GM12892 (cell line): ENCODE measurements around the gene INTS2.

Source experiments
- POLR2A ChIP-seq: IDR thresholded peaks from 2 replicates; pipeline ENCODE4 v1.6.1; 2011; ENCODE audit warnings: low read depth, low read length, control low read depth
- POLR2AphosphoS5 ChIP-seq: IDR thresholded peaks from 2 replicates; pipeline ENCODE4 v1.6.1; 2011; ENCODE audit warnings: low read depth, low read length, control low read depth
- TAF1 ChIP-seq: IDR thresholded peaks from 2 replicates; pipeline ENCODE4 v1.6.1; 2011; ENCODE audit warnings: low read depth, mild to moderate bottlenecking, control low read depth, low read length, borderline replicate concordance

DNA sequence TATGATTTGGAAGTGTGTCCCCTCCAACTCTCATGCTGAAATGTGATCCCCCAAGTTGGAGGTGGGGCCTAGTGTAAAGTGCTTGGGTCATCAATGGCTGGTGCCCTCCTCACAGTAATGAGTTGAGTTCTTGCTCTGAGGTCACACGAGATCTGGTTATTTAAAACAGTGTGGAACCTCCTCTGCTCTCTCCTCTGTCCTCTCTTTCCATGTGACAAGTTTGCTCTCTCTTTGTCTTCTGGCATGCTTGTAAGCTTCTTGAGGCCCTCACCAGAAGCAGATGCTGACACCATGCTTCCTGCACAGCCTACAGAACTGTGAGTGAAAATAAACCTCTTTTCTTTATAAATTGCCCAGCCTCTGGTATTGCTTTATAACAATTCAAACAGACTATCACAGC, 84.3 kb downstream of the INTS2 start:
- no peak for TF ChIP-seq POLR2A
- TF ChIP-seq TAF1: no peak
- TF ChIP-seq POLR2AphosphoS5: no peak
